Measurements from ENCODE around the gene CSTA.

GRCh38 chr3:122355612-122356011 lies 30.6 kb downstream of the CSTA start:
- TF ChIP-seq CTCF (IDR thresholded peaks at IDR 0.05) (no peak), POLR2A (IDR thresholded peaks at IDR 0.05) (no peak)

Measured in right lobe of liver (tissue), 4 donors.